GM12878 (cell line): ENCODE data around the gene CAPN9.

Experiments
- EP300 ChIP-seq, 2 experiments: fragments of 150-350 bp in 1 of 2; IDR thresholded peaks; 2 replicates each; pipeline ENCODE4 v1.6.1; 2011 to 2012; ENCODE audit warnings: low read depth in 2 of 2, low read length in 2 of 2, borderline replicate concordance in 1 of 2, improper control_type of control experiment in 1 of 2, inconsistent platforms in 1 of 2; ENCODE audit not compliant: control insufficient read depth in 1 of 2
- ETV6 ChIP-seq, 2 experiments: fragments of 450-650 bp in 1 of 2; IDR thresholded peaks in 1 of 2; conservative IDR thresholded peaks in 1 of 2; 2 replicates each; pipeline ENCODE4 v1.6.1; 2014; ENCODE audit warnings: antibody characterized with exemption in 1 of 2, borderline replicate concordance in 1 of 2, low read depth in 1 of 2, mild to moderate bottlenecking in 1 of 2, moderate library complexity in 1 of 2
- FOS ChIP-seq: IDR thresholded peaks from 3 replicates; pipeline ENCODE4 v1.6.1; 2011; ENCODE audit warnings: borderline replicate concordance; ENCODE audit not compliant: insufficient read length; ENCODE audit errors: extremely low read depth
- IRF5 ChIP-seq: fragments of 450-650 bp; IDR thresholded peaks from 2 replicates; pipeline ENCODE4 v1.6.1; 2017; ENCODE audit warnings: borderline replicate concordance
- MAX ChIP-seq: IDR thresholded peaks from 2 replicates; pipeline ENCODE4 v1.6.1; 2012; ENCODE audit warnings: low read depth, low read length, improper control_type of control experiment
- NR2C1 ChIP-seq: fragments of 450-650 bp; IDR thresholded peaks from 2 replicates; pipeline ENCODE4 v1.6.1; 2017; ENCODE audit warnings: antibody characterized with exemption, mild to moderate bottlenecking, moderate library complexity
- POLR2A ChIP-seq: IDR thresholded peaks from 2 replicates; pipeline ENCODE4 v1.6.1; 2011; ENCODE audit warnings: low read depth, mild to moderate bottlenecking, low read length
- RFX5 ChIP-seq: IDR thresholded peaks from 2 replicates; pipeline ENCODE4 v1.6.1; 2011; ENCODE audit warnings: low read depth, low read length, improper control_type of control experiment
- TF ChIP-seq, protein P1 (sequence below), 3 experiments: IDR thresholded peaks in 2 of 3; conservative IDR thresholded peaks in 1 of 3; 2 replicates each; pipeline ENCODE4 v1.5.1; 2011; ENCODE audit warnings: low read depth in 3 of 3, low read length in 3 of 3, mild to moderate bottlenecking in 3 of 3, control low read depth in 2 of 3, moderate library complexity in 2 of 3, inconsistent platforms in 1 of 3, mixed read lengths in 1 of 3; ENCODE audit not compliant: control insufficient read depth in 2 of 3, insufficient read depth in 1 of 3; ENCODE audit errors: extremely low read depth in 1 of 3

GRCh38 chr1:230814949-230815692, 67.9 kb downstream of the CAPN9 start:
- TF ChIP-seq IRF5: no peak
- TF ChIP-seq POLR2A: no peak
- TF ChIP-seq, protein P1, sequence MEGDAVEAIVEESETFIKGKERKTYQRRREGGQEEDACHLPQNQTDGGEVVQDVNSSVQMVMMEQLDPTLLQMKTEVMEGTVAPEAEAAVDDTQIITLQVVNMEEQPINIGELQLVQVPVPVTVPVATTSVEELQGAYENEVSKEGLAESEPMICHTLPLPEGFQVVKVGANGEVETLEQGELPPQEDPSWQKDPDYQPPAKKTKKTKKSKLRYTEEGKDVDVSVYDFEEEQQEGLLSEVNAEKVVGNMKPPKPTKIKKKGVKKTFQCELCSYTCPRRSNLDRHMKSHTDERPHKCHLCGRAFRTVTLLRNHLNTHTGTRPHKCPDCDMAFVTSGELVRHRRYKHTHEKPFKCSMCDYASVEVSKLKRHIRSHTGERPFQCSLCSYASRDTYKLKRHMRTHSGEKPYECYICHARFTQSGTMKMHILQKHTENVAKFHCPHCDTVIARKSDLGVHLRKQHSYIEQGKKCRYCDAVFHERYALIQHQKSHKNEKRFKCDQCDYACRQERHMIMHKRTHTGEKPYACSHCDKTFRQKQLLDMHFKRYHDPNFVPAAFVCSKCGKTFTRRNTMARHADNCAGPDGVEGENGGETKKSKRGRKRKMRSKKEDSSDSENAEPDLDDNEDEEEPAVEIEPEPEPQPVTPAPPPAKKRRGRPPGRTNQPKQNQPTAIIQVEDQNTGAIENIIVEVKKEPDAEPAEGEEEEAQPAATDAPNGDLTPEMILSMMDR (IDR thresholded peaks at IDR 0.05 in 2 of 3, conservative IDR thresholded peaks at IDR 0.05 in 1 of 3; ENCODE audit: control insufficient read depth in 2 of 3, extremely low read depth in 1 of 3, insufficient read depth in 1 of 3, low read depth in 3 of 3, low read length in 3 of 3): no peak
- TF ChIP-seq RFX5: no peak
- TF ChIP-seq NR2C1: no peak
- TF ChIP-seq EP300 (IDR thresholded peaks at IDR 0.05; ENCODE audit: borderline replicate concordance in 1 of 2, control insufficient read depth in 1 of 2, low read depth in 2 of 2, low read length in 2 of 2): no peak
- no peak for TF ChIP-seq ETV6 (conservative IDR thresholded peaks at IDR 0.05 in 1 of 2, IDR thresholded peaks at IDR 0.05 in 1 of 2; ENCODE audit: borderline replicate concordance in 1 of 2, low read depth in 1 of 2)
- TF ChIP-seq FOS: no peak
- no peak for TF ChIP-seq MAX
